Activated CD8-positive, alpha-beta memory T cell treated with anti-CD3 and anti-CD28 coated beads for 48 hours (primary cell): ENCODE data around the gene FNDC1.

ENCODE experiments used
- DNase-seq, 3 experiments: peaks; one replicate each; pipeline ENCODE4 v3.0.0-alpha.2; 2020; ENCODE audit warnings: low read depth in 2 of 3, low spot score in 2 of 3

FNDC1 gene

DNA sequence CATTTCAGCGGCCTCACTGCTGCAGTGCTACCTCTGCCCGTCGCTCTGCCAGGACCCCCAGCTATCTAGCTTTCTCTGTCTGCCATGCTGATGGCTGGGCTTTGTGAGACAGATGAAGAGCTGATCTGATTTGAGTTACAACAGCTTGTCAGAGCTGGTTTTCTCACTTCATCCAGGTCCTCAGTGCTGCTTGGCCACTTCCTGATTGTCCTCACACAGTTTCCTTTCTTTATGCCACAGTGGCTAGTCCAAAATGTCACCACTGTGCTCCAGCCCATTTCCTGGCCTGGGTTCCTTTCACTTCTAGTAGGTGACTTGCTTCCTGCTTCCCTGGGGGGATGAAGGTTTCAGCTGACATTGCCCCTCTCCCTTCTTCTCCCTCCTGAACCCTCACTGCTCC lies 35.4 kb downstream of the FNDC1 start:
- DNase-seq = no peak

DNA sequence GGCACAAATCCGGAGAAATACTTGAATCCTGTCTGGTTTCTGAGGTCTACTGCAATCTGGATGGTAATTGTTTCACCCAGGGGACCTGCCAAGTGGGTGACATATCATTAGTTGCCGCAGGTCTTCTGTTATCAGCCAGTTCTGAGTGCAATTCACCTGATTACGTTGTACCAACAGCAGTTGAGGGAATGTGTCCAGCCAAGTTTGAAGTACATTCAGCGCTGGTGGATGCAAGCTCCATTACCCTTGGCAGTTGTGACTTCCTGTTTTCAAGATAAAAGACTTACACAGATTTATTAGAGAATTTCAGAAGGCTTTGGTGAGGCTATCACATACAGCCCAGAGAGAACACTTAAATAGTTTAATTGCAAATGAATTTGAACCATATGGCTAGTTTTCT lies 42.8 kb downstream of the FNDC1 start:
- no peak for DNase-seq

DNA sequence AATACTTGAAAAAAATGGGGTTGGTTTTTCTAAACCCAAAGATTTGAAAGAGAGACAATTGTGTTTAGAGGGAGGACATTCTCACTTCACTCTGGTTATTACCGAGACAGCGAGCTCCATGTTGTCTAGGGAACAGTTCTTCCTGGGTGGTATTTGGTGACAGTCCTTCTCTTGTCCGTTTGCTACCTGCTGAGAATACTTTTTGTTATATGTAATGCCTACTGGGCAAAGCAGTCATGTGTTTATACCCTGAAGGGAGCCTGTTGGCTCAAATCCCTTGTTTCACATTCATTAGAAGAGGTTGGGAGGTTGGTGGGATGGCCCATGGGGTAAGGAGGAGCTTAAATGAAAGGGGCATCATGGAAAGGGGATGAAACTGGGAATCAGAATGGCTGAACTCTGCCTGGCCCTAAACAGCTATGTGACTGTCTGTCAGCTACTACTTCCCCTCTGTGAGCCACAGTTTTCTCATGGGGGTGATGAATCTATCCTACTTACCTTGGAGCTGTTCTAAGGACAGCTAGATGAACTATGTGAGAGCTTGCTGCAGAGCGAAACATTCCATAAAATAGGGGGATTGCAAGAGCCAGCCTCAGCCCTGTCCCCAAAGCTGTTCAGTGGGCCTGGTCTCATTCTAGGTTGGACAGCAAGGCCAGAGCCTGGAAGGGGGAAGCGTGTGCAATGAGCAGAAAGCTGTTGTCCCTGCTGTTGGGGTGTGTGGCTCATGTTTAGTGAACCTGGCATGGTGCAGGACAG lies 43.5 kb downstream of the FNDC1 start:
- DNase-seq = no peak

DNA sequence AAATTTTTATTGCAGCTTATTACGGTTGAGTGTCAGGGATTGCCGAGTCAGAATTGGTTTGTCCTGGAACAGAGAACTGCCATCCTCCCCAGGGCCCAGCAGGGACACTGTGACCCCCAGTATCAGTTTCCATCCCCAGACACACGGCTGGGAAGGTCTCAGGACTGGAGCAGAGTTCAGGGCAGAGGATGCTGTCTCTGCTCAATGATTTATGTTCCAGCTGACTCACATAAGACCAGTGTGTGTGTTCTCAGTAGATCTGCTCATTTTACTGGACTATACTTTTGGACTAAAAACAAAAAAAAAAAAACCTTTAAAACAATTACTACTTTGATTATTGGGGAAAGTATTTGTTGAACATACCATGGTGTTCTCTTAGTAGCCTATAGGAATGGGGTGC lies 44.2 kb downstream of the FNDC1 start:
- DNase-seq = no peak

DNA sequence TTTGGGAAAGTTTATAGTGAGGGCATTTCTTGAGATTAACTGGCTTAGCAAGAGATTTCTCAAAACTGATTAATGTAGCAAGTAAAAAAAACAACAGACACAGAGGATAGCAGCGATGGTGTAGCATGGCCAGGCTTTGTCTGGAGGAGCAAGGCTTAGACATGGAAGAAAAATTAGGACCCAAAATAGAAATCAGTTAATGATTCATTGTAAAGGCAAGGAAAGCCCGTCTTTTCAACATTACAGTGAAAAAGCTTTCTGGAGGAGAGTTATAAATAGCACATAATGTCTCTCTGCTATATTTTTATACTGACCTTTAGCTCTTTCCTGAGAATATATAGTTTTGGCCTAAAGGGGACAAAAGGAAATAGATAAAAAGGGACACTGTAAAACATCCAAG lies 45.1 kb downstream of the FNDC1 start:
- no peak for DNase-seq

DNA sequence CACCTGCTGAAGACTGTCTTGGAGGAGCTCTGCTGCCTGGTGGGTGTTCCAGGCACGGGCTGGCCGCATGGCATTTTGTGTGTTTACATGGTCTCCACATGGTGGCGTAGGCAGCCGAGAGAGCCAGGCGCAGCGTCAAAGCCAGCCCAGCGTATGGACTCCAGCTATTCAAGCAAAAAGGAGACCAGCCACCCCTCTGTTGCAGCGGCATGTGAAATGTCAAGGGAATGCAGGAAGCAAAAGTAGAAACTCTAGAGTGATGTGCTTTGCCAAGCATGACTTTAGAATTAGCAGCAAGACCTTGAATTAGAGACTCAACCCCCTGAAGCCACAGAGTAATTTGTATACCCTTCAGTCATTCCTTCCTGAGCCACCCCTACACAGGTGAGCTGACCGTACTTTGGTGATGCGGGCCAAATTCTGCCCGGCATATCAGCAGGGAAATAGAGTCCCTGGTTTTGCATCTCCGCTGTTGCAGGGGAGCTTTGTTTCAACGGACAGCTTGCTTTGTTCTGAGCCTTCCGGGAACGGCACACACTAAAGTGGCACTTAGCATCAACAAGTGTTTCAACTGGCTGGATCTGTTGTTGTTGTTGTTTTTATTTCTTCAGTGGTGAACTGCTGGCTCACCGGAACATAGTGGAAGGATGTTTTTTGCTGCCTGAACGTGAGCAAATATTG lies 48.5 kb downstream of the FNDC1 start:
- no peak for DNase-seq

DNA sequence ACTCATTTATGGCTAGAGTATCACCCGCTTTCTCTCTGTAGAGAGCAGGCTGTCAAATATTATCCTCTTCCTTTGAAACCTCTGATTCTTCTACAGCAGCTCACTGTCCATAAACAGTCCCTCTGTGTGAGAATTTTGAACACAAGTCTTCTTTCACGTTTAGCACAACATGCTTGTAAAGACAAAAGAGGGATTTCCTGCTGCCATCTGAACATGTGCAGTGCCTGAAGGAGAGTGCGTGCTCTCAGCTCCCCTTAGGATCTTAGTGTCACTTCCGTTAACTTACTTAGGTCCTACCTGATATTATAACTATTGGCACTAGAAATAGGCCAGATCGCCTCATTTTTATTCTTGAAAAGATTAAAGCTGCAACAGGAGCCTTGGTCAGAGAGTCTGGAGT lies 50.9 kb downstream of the FNDC1 start:
- DNase-seq = no peak

DNA sequence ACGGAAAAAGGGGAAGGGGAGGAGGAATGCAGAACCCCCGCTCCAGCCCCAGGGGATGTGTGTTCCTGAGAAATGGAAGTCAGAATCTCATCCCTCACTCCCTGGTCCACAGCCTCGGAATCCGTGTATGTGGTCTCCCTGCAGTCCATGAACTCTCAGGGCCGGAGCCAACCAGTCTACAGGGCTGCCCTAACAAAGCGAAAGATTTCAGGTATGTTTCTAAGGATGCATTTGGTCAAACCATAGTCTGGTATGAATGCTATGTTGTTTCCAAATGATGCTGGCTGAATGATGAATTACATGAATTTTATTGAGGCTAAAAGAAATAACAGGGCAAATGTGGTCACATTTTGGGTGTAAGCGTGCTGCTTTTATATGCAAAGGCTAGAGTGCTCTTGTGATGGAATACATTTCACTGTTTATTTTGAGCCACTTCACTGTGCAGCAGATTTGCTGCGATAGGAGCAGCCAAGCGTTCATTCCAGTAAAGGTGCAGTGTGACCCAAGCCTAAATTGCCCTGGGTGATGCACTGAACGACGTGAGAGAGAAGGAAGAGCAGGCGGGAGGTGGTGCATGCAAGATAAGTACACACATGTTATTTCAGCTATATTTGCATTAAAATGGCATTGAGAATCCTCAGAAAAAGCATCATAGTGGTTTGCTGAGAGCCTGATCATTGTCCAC lies 52.4 kb downstream of the FNDC1 start:
- DNase-seq = no peak

DNA sequence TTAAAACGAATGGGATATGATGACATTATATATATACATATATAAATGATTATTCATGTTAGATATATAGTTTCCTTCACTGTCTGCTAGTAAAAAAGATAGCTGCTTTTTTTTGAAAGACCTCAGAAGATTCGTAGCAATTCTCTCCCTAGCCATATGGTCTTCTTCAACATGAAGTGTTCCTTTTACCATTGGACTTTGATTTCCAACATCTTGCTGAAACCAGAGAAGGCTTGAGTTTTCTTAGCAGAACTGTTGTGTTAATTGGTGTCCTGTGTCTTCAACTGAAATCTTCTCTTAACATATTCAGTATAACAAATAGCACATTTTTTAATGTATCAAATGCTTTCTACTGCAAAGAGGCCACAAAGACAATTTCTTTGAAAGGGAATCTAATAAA lies 55.3 kb downstream of the FNDC1 start:
- no peak for DNase-seq

DNA sequence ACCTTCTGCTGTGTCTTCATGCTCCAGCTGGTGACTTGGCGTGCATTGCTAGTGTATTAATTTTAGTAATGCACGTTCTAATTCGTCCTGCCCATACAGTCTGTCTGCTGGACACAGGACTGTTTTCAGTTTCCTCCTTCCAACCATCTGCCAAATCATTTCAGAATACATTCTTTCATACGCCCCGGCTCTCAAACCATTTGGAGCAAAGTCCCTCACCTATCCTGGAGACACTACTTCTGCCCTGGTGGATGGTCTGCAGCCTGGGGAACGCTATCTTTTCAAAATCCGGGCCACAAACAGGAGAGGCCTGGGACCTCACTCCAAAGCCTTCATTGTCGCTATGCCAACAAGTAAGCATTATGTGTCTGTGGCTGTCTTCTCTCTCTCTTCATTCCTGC lies 60.5 kb downstream of the FNDC1 start:
- no peak for DNase-seq

DNA sequence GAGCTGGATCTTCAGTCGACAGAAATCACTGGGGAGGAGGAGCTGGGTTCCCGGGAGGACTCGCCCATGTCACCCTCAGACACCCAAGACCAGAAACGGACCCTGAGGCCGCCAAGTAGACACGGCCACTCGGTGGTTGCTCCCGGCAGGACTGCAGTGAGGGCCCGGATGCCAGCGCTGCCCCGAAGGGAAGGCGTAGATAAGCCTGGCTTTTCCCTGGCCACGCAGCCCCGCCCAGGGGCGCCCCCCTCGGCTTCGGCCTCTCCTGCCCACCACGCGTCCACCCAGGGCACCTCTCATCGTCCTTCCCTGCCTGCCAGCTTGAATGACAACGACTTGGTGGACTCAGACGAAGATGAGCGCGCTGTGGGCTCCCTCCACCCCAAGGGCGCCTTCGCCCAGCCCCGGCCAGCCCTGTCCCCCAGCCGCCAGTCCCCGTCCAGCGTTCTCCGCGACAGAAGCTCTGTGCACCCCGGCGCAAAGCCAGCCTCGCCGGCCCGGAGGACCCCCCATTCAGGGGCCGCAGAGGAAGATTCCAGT lies 63.0 kb downstream of the FNDC1 start:
- DNase-seq = no peak

DNA sequence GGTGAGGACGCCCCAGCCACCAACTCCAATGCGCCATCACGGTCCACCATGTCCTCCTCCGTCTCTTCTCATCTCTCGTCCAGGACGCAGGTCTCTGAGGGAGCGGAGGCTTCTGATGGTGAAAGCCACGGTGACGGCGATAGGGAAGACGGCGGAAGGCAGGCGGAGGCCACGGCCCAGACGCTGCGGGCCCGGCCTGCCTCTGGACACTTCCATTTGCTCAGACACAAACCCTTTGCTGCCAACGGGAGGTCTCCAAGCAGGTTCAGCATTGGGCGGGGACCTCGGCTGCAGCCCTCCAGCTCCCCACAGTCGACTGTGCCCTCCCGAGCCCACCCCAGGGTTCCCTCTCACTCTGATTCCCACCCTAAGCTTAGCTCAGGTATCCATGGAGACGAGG lies 63.6 kb downstream of the FNDC1 start:
- DNase-seq = no peak

DNA sequence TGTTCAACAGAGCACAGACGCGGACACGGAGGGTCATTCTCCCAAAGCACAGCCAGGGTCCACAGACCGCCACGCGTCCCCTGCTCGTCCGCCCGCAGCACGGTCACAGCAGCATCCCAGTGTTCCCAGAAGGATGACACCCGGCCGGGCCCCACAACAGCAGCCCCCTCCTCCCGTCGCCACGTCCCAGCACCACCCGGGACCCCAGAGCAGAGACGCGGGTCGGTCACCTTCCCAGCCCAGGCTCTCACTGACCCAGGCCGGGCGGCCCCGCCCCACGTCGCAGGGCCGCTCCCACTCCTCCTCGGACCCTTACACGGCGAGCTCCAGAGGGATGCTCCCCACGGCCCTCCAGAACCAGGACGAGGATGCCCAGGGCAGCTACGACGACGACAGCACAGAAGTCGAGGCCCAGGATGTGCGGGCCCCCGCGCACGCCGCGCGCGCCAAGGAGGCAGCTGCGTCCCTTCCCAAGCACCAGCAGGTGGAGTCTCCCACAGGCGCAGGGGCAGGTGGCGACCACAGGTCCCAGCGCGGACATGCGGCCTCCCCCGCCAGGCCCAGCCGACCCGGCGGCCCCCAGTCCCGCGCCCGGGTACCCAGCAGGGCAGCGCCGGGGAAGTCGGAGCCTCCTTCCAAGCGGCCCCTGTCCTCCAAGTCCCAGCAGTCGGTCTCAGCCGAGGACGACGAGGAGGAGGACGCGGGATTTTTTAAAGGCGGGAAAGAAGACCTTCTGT lies 64.3 kb downstream of the FNDC1 start:
- no peak for DNase-seq

DNA sequence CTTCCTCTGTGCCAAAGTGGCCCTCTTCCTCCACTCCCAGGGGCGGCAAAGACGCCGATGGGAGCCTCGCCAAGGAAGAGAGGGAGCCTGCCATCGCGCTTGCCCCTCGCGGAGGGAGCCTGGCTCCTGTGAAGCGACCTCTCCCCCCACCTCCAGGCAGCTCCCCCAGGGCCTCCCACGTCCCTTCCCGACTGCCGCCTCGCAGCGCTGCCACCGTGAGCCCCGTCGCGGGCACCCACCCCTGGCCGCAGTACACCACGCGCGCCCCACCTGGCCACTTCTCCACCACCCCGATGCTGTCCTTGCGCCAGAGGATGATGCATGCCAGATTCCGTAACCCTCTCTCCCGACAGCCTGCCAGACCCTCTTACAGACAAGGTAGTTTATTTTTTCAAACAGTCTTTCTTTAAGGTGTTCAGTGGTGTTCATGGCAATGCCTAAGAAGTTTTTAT lies 64.9 kb downstream of the FNDC1 start:
- no peak for DNase-seq

DNA sequence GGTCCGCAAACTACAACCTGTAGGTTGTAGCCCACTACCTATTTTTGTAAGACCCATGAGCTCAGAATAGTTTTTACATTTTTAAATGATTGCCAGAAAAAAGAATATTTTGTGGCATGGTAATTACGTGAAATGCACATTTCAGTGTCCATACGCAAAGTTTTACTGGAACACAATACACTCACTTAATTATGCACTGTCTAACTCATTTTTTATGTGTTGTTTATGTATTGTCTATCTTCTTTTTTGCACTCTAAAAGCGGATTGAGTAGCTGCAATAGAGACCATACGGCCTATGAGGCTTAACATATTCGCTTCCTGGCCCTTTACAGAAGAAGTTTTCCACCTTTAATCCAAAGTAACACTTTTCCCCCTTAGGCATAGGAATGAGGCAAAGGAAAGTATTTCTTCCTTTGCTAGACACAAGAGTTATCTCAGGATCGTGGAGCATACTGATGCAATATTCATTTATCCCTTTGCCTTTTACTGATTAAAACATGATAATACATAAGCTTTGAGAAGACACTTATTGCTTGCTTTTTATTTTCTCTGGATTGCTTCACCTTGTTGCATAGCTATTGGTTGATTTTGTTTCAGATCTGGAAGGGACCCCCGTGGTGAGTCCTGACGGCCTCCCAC lies 69.8 kb downstream of the FNDC1 start:
- DNase-seq = no peak

DNA sequence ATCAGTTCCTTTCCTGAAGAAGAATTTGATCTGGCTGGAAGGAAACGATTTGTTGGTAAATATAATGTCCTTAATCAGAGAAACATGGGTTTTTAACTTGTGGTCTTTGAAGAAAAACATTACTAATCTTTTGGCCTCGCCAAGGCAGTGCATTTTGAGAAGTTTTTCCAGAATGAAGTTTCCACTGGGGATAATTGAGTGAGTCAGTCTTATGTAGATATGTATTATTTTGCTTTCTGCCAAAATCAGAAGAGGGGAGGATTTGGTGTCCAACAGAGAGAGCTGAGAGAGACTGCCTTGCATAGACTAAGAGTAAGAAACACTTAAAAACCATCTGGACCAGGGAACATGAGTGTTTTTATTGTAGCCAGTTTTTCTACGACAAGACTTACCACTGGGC lies 79.9 kb downstream of the FNDC1 start:
- no peak for DNase-seq

DNA sequence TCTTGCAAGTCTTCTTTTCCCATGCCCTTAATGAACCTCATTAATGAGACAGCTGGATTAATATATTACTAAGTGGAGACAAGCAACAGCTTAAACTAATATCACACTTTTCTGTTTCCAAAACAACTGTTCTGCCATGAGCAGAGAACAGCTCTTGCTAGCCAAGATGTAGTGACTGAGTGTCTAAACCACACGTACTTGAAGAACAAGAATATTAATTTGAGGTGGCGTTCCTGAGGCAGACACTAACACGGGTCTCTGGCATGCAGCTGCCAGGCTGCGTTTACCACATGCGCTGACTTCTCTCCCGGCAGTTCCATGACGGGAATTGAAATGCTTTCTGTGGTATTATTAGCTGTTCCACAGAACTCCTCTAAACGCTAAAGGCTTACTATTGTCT lies 80.6 kb downstream of the FNDC1 start:
- DNase-seq = no peak

DNA sequence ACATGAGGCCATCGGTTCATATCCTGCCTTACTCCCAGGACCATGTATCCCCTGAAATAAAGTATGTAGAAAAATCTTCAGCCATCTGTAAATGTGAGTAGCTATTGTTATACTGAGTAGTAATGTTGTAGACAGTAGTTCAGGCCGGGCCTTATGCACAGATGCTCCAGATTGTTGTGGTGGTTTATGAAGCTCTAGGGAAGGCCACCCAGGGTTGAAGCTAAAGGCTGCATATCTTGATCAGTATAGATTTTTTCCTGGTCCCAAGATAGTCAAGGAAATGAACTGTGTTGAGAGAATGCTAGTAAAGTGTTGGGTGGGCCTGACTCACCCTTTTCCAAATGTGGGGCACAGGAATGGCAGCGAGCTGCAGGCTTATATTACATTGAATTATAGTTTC lies 81.4 kb downstream of the FNDC1 start:
- DNase-seq = no peak

DNA sequence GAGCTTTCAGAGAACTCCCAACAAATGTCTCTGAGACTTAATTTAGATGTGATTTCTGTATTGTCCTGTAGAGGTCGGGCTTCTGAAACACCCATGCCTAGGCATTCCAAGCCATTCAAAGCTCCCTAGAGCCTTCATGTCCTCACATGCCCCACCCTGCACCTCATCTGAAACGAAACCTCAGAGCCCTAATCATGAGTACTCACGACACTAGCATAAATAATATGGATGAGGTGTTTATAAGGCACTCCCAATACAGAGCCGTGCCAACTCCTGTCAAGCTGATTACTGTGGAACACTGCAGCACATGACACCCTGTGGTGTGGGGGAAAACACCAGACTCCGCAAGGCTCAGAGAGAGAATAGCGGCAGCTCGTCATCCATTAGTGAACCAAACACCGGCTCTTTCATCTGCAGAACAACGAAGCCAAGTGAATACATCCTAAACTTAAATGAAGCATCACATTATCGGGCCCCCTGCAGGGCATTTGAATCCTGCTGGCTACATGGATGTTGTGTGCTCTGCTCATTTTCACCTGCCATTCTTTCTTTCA lies 83.8 kb downstream of the FNDC1 start:
- no peak for DNase-seq

DNA sequence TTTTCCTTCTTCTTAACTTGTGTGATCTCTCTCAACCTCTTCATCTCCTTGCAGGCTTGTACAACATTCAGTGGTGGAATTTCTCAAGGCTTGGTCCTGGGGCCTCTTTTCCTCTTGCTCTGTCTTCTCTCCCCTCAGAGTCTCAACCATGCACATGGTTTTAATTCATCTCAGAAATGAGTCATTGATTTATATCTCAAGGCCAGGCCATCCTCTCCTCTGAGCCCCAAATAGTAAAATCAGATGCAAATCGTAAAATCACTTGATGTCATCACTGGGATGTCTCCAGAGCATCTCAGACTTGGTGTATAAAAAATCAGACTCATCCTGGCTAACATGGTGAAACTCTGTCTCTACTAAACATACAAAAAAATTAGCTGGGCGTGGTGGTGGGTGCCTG lies 85.0 kb downstream of the FNDC1 start:
- DNase-seq = no peak
